ENCODE measurements around the gene AMH.

AMH gene

GRCh38 chr19:2251106-2252054 is 2.3 kb downstream of the AMH start:
- DNase-seq, result no peak

DNA sequence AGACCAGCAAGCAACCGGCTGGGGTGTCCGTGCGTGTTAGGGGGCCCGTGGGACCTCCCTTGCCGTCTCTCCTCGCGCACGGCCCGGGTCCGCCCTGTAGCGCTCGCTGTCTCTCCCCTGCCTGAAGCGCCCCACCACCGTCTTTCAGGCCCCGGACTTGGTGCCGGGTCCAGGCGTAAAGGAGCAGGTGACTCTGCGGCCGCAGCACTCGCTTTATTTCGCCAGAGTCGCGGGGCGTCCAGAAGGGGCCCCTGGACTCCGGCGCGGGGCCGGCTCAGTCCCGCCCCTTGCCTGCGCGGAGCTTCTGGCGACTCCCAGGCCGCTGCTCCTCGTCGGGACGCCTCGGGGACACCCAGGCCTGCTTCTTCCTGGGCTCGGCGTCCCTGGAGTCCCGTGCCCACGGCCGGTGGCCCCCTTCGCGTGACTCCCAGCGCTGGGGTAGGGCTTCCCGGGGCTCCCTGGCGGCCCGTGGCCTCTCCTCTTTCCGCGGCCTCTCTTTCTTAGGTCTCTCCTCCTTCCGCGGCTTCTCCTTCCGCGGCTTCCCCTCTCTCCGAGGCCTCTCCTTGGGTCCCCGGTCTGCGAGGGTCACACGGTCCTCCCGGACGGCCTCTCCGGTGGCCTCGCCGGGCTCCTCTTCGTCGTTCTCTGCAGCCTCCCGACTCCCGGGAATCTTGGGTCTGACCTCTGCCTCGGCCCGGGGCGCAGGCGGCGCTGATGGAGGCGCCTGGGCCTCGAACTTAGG is 3.1 kb downstream of the AMH start:
- DNase-seq, result no peak

GRCh38 chr19:2252797-2253105 is 3.6 kb downstream of the AMH start:
- DNase-seq, result no peak

- DNase-seq, result no peak
These were observed 4.3 kb downstream of the AMH start for GRCh38 chr19:2253106-2254063.

GRCh38 chr19:2254064-2254872 is 5.1 kb downstream of the AMH start:
- DNase-seq, result no peak

- DNase-seq, result no peak
These were observed 6.2 kb downstream of the AMH start for GRCh38 chr19:2255112-2255845.

DNA sequence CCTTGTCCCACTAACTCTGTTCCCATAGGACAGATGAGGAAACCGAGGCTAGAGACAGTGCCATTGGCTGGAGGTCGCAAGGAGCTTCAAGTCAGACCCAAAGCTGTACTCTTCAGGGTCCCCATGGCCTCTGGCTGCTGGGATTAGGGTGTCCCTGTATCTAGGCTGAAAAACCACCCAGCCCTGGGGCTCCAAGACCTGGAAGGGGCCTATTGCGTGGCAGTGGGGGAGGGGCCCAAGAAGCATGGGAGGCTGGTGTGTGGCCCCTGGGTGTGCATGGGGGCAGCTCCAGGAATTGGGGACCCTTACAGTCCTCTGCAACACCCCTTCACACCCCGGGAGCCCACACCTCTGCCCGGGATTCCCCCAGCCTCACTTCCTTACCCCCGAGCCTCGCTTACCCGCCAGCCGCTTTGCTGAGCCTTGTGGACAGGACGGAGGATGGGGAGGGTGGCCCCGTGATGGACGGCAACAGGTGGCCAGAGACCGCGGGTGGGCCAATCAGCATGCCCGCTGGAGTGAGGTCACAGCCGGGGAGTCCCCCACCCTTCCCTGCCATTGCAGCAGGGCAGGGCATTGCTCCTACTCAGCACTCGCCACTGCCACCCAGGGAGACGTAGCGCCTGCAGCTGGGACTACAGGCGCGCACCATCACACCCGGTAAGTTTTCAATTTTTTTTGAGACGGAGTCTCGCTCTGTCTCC is 7.0 kb downstream of the AMH start, which contains the start of gene JSRP1:
Gene JSRP1 (minus strand): TSS at position 436 of the 704 bp plus-strand sequence. CDS start 1,103 bp downstream, outside the sequence.
- no peak for DNase-seq

DNA sequence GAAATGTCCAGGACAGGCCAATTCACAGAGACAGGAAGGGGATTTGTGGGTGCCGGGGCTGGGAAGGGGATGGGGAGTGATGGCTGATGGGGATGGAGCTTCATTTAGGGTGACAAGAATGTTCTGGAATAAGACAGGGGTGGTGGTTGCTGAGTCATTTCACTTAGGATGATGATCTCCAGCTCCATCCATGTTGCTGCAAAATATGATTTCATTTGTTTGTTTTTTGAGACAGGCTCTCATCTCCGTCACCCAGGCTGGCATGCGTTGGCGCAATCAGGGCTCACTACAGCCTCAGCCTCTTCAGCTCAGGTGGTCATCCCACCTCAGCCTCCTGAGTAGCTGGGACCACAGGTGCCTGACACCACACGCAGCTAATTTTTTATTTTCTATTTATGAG is 10.2 kb downstream of the AMH start:
- DNase-seq, result no peak

DNA sequence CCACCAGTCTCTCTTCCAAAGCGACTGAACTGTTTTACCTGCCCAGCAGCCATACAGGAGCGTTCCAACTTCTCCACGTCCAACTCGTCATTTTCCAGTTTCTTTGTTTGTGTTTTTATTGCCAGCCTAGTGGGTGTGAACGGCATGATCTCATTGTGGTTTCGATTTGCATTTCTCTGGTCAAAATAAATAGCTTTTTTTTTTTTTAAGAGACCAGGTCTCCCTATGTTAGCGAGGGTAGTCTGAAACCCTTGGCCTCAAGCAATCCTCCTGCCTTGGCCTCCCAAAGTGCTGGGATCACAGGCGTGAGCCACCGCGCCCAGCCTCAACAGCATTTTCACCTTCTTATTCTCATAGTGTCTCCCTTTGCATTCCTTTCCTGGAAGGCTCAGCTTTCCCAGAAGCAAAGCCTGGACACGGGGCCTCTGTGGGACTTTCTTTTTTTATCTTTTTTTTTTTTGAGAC is 11.2 kb downstream of the AMH start:
- no peak for DNase-seq

GRCh38 chr19:2261438-2262172 is 12.5 kb downstream of the AMH start:
- DNase-seq, result peak in 1 of 2 experiments; percentile 14

- DNase-seq, result no peak
These were observed 17.3 kb downstream of the AMH start for GRCh38 chr19:2266183-2266993.

DNA sequence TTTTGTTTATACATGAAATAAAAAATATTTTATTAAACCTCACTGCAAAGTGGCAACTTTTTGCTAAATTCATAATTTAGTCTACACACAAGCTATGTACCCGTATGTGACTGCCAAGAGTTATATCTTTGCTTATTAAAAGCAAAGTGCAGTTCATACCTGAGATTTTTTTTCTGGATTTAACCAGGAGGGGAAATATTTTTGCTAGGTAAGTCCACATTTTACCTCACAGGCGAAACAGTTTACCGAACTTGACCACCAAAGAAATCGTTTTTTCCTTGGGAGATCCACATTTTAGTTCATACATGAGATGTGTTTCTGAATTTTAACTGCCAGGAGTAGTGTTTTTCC is 19.3 kb downstream of the AMH start:
- no peak for DNase-seq

GRCh38 chr19:2268861-2269243 is 19.7 kb downstream of the AMH start:
- DNase-seq, result no peak

DNA sequence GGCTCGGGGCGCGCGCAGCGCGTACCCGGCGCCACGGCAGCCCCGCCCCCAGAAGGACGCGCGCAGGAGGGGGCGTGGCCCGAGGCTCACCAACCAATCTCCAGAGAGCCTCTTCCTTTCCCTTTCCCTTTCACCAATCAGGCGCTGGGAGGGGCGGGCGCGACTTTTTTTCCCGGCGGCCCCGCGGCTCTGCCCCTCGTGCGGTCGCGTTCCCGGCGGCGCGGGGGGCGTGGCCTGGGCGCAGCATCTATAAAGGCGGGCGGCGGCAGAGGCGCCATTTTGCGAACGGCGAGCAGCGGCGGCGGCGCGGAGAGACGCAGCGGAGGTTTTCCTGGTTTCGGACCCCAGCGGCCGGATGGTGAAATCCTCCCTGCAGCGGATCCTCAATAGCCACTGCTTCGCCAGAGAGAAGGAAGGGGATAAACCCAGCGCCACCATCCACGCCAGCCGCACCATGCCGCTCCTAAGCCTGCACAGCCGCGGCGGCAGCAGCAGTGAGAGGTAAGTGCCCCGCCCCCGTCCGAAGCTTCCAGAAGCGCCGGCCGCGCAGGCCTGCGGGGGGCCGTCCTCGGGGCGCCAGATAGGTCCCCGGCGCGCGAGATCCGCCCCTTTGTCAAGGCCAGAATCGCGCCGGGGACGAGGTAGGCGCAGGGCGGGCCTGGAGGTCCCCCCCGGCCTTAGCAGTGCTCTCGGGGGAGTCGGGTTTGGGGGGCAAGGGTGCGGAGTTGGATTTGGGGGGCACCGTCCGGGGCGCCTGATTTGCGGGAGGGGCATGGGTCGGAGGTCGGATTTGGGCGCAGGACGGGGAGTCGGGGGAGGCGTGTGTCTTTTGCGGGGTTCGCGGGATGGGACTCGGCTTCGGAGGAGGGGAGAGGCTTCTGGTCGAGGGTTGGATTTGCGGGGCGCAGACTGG is 20.4 kb downstream of the AMH start:
- DNase-seq, result peak; percentile 74 to 93

DNA sequence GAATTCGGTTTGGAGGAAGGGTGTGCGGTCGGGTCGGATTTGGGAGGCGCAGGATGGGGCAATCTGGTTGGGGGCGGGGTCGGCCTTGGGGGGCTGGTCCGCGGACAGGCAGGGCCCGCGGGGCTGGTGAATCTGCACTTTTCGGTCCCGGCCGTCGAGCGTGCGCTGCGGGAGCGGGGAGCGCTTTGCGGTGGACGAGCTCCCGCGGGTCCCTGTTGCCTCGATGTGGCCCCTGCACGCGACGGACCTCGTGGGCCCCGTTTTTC is 21.0 kb downstream of the AMH start:
- no peak for DNase-seq

GRCh38 chr19:2270423-2271233 is 21.5 kb downstream of the AMH start:
- peak in 1 of 2 experiments; percentile 38 for DNase-seq
